ENCODE data around the gene CHMP4A.
A peak's percentile ranks its signal among the peaks of the same experiment; 100 is the strongest.
"Not testable (repeated sequence)": the region's sequence is repeated elsewhere in the genome, so short reads cannot be mapped to it uniquely, and the experiment has no call there.

CHMP4A gene

GRCh38 chr14:24232645-24233537 lies 19.6 kb upstream of the CHMP4A start, which contains the start of gene GMPR2:
GMPR2 (plus strand) TSS chr14:24232929; CDS start chr14:24233254, 325 bp downstream.
- DNase-seq (ENCODE audit: low read depth): no peak
- peak within 1 kb of the TSS; percentile 83 for H3K4me3 ChIP-seq (ENCODE audit: low read depth, low read length)
- TF ChIP-seq CTCF (IDR thresholded peaks at IDR 0.05; ENCODE audit: low read depth, low read length, missing control alignments): no peak

GRCh38 chr14:24232121-24232644 lies 18.9 kb upstream of the CHMP4A start, which contains the start of gene NEDD8:
NEDD8 (minus strand) TSS chr14:24232367; CDS start chr14:24232267, 100 bp downstream.
- DNase-seq (ENCODE audit: low read depth): peak; percentile 65
- TF ChIP-seq CTCF (IDR thresholded peaks at IDR 0.05; ENCODE audit: low read depth, low read length, missing control alignments): no peak
- H3K4me3 ChIP-seq (ENCODE audit: low read depth, low read length): peak within 1 kb of the TSS; percentile 83

GRCh38 chr14:24231263-24232120 lies 18.2 kb upstream of the CHMP4A start:
- no peak for TF ChIP-seq CTCF (IDR thresholded peaks at IDR 0.05; ENCODE audit: low read depth, low read length, missing control alignments)
- H3K4me3 ChIP-seq (ENCODE audit: low read depth, low read length): peak overlapping the region; percentile 83
- DNase-seq (ENCODE audit: low read depth): no peak

- H3K4me3 ChIP-seq (ENCODE audit: low read depth, low read length): no peak overlapping the region
- no peak for TF ChIP-seq CTCF (IDR thresholded peaks at IDR 0.05; ENCODE audit: low read depth, low read length, missing control alignments)
- DNase-seq (ENCODE audit: low read depth): no peak
Observed at GRCh38 chr14:24228902-24229301, 15.6 kb upstream of the CHMP4A start.

GRCh38 chr14:24226473-24226872 lies 13.2 kb upstream of the CHMP4A start:
- no peak overlapping the region for H3K4me3 ChIP-seq (ENCODE audit: low read depth, low read length)
- no peak for DNase-seq (ENCODE audit: low read depth)
- TF ChIP-seq CTCF (IDR thresholded peaks at IDR 0.05; ENCODE audit: low read depth, low read length, missing control alignments): no peak

- DNase-seq (ENCODE audit: low read depth): no peak
- TF ChIP-seq CTCF (IDR thresholded peaks at IDR 0.05; ENCODE audit: low read depth, low read length, missing control alignments): no peak
Observed at GRCh38 chr14:24224618-24225071, 11.4 kb upstream of the CHMP4A start.

GRCh38 chr14:24222987-24223386 lies 9.7 kb upstream of the CHMP4A start:
- H3K4me3 ChIP-seq (ENCODE audit: low read depth, low read length); DNase-seq (ENCODE audit: low read depth): not testable (repeated sequence)

More at GRCh38 chr14:24224618-24225071, 11.4 kb upstream of the CHMP4A start:
- H3K4me3 ChIP-seq (ENCODE audit: low read depth, low read length): no peak overlapping the region
